LNCAP (cell line): Measurements from ENCODE around the gene GEMIN7.
A peak's percentile ranks its signal among the peaks of the same experiment; 100 is the strongest.

Source experiments
- CTCF ChIP-seq: fragments of 450-650 bp; IDR thresholded peaks from 2 replicates; pipeline ENCODE4 v1.5.1; 2017; ENCODE audit warnings: mild to moderate bottlenecking

The GEMIN7 gene

GRCh38 chr19:45125360-45125759 lies 46.3 kb downstream of the GEMIN7 start:
- no peak for TF ChIP-seq CTCF

GRCh38 chr19:45125975-45126493 lies 47.0 kb downstream of the GEMIN7 start:
- TF ChIP-seq CTCF, result peak; percentile 56

DNA sequence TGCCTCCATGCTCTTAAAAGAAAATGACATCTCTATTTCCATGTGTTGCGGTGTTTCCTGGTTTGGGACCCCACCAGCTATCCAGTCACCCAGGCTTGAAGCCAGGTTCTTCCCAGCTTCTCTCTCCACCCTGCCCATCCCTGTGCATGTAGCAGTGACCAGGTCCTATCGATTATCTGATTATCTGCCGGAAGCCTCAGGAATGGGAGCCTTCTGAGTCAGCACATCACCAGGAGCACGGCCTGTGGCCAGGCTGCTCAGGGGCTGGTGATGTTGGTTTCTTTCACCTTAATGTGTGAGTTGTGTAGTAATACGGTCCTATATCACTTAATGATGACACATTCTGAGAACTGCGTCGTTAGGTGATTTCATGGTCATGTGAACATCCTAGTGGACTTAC lies 47.6 kb downstream of the GEMIN7 start:
- TF ChIP-seq CTCF, result no peak

- no peak for TF ChIP-seq CTCF
These were observed 49.1 kb downstream of the GEMIN7 start for GRCh38 chr19:45128146-45128545.

DNA sequence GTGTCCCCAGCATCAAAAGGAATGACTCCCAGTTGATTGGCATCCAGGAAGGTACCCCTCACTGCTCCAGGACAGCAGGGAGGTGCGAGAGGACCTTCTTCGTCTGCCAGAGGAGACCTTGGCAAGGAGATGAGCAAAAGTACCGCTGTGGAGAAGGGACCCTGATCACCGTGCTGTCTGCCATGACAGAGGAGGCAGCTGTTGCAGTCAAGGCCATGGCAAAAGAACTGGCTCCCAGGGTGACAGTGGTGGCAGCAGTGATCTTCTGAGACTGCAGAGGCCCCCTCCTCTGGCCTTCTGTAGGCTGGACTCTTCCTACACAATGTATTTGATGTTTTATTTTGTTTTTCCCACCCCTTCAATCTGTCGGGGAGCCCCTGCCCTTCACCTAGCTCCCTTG lies 49.7 kb downstream of the GEMIN7 start:
- TF ChIP-seq CTCF, result no peak

DNA sequence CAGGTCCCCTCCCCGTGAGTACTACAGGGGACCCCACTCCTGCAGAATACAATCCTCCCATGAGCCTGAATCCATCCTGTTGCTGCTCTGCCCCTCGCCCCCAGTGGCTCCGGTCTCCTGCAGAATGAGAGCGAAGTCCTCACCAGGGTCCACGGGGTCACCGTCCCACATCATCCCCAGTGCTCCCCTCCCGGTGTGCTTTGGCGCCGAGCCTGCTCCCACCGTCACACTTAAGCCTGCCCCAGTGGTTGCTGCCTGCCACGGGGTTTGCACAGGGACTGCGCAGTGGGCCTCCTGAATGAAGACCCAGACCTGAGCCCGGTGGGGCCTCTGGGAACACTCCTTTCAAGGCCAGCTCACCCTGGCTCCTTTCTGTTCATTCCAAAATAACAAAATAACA lies 51.2 kb downstream of the GEMIN7 start:
- TF ChIP-seq CTCF, result no peak

- peak; percentile 24; the same call in 1 of the 2 replicates for TF ChIP-seq CTCF
These were observed 52.0 kb downstream of the GEMIN7 start for GRCh38 chr19:45130888-45131615.
